OCI-LY1 (cell line): Measurements from ENCODE around the gene PDLIM5.

Experiments used
- CTCF ChIP-seq: fragments of 200-600 bp; sonication (generic), shearing (Covaris generic); IDR thresholded peaks from 2 replicates; pipeline ENCODE4 v1.5.1; 2017; ENCODE audit warnings: mild to moderate bottlenecking, antibody characterized with exemption, low read length, moderate library complexity, mixed read lengths
- EZH2 ChIP-seq: fragments of 200-600 bp; sonication (generic), shearing (Covaris generic); IDR thresholded peaks from 2 replicates; pipeline ENCODE4 v1.8.0; 2017; ENCODE audit warnings: borderline replicate concordance, mixed run types, mild to moderate bottlenecking, antibody characterized with exemption, low read length, moderate library complexity, mixed read lengths

DNA sequence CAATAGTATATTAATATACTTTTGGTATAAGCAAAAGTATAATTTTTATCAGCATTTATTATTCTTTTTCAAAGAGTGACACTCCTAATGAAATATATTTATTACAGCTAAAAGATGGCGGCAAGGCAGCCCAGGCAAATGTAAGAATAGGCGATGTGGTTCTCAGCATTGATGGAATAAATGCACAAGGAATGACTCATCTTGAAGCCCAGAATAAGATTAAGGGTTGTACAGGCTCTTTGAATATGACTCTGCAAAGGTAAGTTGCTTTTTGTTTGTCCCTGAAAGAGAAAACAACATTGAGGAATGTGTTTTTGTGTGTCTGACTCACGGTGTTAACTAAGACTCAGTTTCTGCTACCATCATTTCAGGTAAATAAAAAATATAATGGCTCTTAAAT lies 71.9 kb downstream of the PDLIM5 start:
- TF ChIP-seq CTCF = no peak
- TF ChIP-seq EZH2 = no peak
